GM18868 (cell line): Measurements from ENCODE around the gene HOXA2.

ENCODE experiments used
- ATAC-seq: cut with Tn5 transposase; IDR thresholded peaks from one replicate; pipeline ENCODE4 v1.9.1; 2021; ENCODE audit warnings: mild to moderate bottlenecking, moderate library complexity; ENCODE audit not compliant: unreplicated experiment

HOXA2 gene

DNA sequence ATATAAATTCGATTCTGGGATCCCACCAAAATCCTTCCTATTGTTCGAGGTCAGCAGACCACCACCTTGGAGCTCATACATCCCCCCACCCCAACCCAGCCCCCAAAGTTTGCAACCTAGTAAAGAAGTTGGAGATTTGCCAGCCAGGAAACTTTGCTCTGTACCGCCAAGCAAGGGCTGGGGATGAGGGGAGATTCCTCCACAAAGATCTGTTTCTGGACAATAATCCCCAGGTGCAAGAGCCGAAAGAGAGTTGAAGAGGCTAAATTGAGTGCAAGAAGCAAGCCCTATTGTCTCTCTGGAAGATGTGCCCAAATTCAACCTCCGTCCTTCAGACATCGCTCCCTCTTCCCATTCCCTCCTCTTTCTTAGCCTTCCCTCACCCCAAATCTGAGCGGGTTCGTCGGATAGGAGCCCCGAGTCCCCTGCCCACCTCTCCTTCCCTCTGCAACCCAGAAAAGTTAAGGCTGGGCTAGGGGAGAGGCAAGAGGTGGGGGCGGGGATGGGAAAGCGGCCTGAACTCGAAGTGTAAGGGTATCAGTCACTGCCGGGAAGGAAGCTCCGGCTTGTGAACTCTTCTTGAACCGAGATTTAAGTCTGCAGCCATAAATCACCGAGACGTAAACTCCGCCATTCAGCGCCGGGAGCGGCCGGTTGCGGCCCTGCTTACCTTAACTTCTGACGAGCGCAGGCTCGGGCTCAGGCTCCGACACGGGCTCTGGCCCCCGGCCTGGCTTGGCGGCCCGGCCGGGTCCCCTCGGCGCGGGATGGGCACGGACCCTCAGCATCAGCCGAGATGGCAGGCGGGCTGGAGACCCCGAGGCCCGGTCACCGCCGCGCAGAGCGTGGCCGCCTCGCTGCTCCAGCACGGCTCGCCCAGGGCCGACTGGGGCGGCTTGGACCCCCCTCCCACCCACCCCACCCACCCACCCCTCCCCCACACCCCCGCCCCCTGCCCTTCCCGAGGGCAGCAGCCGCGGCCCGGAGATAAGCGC, 10.8 kb upstream of the HOXA2 start:
- no peak for ATAC-seq

DNA sequence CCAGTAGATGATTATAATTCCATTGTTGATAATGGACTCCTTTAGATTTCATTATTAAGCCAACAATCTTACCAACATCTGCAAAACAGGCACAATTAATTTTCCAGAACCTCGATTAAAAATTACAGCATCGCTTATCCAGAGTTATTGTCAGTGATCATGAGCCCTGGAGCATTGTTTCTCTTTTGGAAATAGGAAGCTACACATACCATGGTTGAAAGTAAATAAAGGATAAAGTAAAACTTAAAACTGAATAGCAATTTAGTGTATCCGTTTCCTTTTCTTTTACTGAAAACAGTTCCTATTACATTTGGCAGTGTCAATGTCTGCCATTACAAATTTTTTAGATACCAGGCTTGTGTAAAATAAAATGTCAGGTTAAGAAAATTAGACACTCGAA, 9.9 kb upstream of the HOXA2 start:
- ATAC-seq, result no peak

DNA sequence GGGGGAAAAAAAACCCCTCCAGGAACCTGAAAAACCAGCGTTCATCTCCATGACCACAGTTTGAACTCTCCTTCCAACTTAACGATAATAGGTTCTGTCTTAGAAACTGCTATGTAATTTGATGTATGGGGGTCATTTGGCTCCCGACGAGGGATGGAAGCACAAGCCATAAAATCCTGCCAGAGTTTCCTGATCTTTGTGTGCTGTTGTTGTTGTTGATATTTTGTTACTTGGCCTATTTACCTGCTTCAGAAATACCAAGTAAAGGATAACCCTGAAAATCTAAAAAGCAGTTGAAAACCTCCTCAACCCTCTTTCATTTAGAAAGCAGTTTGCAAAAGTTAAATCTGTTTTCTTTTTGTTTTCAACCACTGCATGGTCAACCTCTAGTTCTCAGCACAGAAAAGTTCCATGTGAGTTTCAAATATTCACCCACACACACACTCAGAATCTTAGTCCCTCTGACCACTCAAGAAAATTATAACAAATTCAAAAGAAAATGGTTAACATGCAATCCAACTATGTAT, 9.3 kb upstream of the HOXA2 start:
- ATAC-seq, result no peak

GRCh38 chr7:27111042-27111750, 8.7 kb upstream of the HOXA2 start:
- ATAC-seq, result no peak

DNA sequence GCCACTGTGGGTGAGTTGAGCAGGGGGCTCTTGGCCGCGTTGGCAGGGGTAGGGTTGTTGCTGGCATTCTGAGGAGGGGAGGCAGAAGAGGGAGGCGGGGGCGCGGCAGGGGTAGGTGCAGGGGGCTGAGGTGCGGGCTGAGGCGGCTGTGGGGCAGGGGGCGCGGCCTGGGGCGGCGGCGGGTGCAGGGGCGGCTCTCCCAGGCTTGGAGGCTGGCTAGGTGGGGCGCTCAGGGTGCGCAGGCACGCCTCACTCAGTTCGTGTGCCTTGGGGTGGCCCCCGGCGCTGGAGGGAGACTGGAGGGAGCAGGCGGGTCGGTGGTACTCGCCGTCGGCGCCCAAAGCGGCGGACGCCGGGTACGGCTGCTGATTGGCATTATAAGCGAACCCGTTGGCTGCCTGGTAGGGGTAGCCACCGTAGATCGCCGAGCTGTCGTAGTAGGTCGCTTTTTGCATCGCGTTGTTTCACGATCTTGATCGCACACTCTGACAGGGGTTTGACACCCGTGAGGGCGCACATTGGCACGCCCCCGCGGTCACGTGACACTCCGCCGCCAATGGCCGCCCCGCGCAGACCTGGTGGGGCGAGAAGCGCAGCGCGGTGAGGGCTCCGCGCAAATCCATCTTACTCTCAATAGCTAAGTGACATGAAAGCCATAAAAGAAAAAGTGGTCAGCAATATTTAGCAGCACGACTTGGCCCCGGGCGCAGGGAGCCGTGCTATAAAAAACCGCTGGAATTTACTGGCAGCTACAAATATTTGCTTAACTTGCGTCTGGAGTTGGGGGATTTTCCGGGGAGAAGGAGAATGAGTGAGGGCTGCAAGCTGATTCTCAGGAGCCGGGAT, 7.9 kb upstream of the HOXA2 start:
- ATAC-seq, result no peak

- no peak for ATAC-seq
These were observed 7.1 kb upstream of the HOXA2 start for GRCh38 chr7:27109466-27110185.

DNA sequence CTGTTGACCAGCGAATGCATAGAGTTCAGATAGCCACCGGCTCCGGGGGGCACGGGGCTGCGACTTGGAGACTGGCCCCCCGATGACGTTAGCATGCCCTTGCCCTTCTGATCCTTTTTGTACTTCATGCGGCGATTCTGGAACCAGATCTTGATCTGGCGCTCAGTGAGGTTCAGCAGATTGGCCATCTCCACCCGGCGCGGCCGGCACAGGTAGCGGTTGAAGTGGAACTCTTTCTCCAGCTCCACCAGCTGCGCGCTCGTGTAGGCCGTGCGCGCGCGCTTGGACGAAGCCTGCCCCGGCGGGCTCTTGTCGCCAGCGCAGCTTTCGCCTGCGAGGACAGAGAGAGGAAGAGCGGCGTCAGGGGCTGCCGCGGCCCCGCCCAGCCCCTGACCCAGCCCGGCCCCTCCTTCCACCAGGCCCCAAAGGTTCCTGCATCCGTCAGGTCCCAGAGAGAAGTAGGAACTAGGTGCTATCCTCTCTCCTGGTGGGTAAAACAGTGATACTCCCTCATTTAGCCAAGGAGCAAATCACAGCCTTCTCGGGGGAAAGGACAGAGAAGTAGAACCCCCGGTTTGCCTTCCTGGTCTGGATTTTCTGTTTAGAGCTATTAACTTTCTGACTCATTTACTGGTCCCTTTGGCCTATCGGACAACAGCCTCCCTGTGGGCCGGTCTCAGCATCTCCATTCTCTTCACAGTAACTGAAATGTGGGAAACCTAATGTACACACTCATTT, 6.1 kb upstream of the HOXA2 start:
- ATAC-seq, result no peak

- no peak for ATAC-seq
These were observed 5.2 kb upstream of the HOXA2 start for GRCh38 chr7:27107391-27108381.

DNA sequence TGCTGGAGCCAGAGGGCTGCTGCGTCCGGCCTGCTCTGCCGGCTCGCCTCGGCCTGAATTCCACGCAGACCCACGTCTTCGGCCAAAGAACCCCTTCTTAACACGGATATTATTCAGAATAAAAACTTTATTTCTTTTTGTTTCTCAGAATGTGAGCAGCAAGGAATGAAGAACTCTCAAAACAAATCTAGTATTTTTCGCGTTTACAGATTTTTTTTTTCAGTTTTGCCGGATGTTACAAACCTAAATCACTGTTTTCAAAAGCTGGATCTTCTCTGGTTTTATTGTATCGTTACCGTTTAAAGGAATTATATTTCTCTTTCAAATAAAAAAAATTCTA, 4.4 kb upstream of the HOXA2 start:
- ATAC-seq, result no peak

GRCh38 chr7:27106181-27106900, 3.9 kb upstream of the HOXA2 start:
- ATAC-seq, result no peak

DNA sequence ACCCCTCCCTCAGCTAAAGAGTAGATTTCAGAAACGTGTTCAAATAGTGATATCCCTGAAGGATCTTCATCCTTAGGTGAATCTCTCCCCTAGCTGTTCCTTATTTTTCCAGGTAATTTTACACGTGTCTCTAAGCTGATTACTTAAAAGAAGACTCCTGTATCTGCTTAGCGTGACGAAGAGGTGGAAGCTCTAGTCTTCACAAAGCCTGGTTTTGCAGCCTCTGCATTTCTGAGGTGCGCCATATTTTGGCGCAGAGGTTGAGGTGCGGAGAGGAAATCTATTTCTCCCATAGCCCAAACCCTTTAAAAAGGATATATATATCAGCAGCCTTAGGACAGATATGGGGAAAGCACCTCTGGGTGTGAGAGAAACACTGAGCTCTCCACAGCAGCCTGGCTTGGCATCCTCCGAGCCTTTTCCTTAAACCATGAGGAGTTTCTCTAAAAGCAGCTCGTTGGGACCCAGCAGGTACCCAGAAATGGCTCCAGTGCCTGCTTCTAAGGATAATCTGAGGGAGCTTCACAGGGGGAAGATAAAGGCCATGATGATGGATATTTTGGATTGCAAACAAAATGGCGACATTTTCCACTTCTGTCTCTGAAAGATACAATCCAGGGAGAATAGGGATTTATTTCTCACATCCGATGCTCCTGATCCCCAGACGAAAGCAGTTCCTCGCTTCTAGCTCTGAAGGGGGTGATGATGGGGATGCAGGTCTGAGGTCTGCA, 3.0 kb upstream of the HOXA2 start:
- no peak for ATAC-seq

GRCh38 chr7:27104341-27105058, 2.0 kb upstream of the HOXA2 start:
- ATAC-seq, result no peak

- no peak for ATAC-seq
These were observed 1.2 kb upstream of the HOXA2 start for GRCh38 chr7:27103489-27104226.

DNA sequence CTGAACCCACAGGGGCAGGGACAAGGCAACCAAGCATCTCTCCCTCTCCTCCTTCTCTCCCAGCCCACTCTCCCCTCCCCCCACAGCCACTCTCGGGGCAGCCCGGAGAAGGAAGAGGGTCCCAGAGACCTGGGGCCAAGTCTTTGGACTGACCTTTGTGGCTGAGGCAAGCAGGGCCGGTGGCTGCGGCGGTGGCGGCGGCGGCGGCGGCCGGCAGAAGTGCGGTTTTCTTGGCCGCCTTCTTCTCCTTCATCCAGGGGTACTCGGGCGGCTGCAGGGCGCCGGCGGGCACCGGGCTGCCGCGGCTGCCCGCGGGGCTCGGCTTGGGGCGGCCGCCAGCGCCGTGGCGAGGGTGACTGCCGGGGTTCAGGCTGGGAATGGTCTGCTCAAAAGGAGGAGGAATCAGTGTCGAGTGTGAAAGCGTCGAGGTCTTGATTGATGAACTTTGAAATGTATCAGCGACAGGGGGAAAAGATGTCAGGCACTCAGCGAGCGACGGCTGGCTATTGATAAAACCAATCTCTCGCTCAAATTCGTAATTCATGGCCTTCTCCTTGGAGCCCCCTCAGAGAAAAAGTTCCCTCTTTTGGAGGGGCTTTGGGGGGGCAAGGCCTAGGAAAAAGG, 414 bp downstream of the HOXA2 start:
- ATAC-seq, result no peak

DNA sequence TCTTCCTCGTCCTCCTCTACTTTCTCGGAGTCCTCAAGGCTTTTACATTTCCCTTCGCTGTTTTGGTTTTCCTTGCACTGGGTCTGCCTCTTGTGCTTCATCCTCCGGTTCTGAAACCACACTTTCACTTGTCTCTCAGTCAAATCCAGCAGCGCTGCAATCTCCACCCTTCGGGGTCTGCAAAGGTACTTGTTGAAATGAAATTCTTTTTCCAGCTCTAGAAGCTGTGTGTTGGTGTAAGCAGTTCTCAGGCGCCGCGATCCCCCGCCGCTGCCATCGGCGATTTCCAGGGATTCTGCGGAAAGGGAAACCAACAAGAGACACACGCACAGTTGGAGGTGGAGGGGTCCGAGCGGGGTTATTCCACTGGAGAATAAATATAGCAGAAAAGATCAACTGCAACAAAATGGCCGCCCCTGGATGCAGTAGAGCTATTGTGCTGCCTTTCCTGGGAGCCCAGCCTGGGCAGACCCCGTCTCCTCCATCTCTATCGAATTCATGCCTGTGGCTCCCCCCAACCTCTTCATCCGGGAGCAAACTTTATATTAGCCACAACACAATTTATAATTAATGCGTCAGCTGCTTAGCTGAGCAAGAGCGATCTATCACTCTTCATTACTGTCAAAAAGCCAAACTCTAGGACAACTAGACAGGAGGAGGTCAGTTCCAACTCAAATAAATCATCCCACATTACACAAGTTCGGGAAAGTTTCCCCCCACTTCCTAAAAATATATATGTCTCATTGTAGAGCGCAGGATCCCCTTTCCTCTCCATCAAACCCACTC, 1.1 kb downstream of the HOXA2 start:
- no peak for ATAC-seq
